HepG2 (cell line): ENCODE data around the gene SLC6A12.

Source experiments
- MTA1 ChIP-seq: sonication (generic); formaldehyde crosslinking; IDR thresholded peaks from 2 replicates; pipeline ENCODE4 v1.4.0; 2020; ENCODE audit warnings: missing genetic modification reagents, mild to moderate bottlenecking, borderline replicate concordance
- MTA3 ChIP-seq: sonication (generic); formaldehyde crosslinking; IDR thresholded peaks from 2 replicates; pipeline ENCODE4 v1.4.0; 2020; ENCODE audit warnings: missing genetic modification reagents
- SNRNP70 ChIP-seq: fragments of 200-400 bp; formaldehyde crosslinking; IDR thresholded peaks from 2 replicates; pipeline ENCODE4 v1.6.1; 2017; ENCODE audit warnings: mild to moderate bottlenecking, low read depth, low read length, moderate library complexity
- TBX3 ChIP-seq: fragments of 450-650 bp; IDR thresholded peaks from 2 replicates; pipeline ENCODE4 v1.6.1; 2017; ENCODE audit warnings: antibody characterized with exemption, mild to moderate bottlenecking, inconsistent platforms, borderline replicate concordance
- ZBTB7A ChIP-seq: sonication (generic); formaldehyde crosslinking; IDR thresholded peaks from 2 replicates; pipeline ENCODE4 v1.8.0; 2022; ENCODE audit warnings: mild to moderate bottlenecking, missing genetic modification reagents
- ZFP36 ChIP-seq: fragments of 150-350 bp; IDR thresholded peaks from 2 replicates; pipeline ENCODE4 v1.6.1; 2018; ENCODE audit warnings: borderline replicate concordance, low read length, low read depth; ENCODE audit not compliant: partially characterized antibody
- ZNF747 ChIP-seq: sonication (generic); formaldehyde crosslinking; IDR thresholded peaks from 2 replicates; pipeline ENCODE4 v1.8.1; 2023; ENCODE audit warnings: missing genetic modification reagents, mild to moderate bottlenecking, borderline replicate concordance
- TF ChIP-seq, protein P1 (sequence below): sonication (generic); formaldehyde crosslinking; IDR thresholded peaks from 2 replicates; pipeline ENCODE4 v1.9.0; 2021; ENCODE audit warnings: missing genetic modification reagents, borderline replicate concordance
- TF ChIP-seq, protein P2 (sequence below): sonication (generic); formaldehyde crosslinking; conservative IDR thresholded peaks from 2 replicates; pipeline ENCODE4 v1.4.0; 2020; ENCODE audit warnings: missing genetic modification reagents
- TF ChIP-seq, protein P3 (sequence below): sonication (generic); formaldehyde crosslinking; IDR thresholded peaks from 2 replicates; pipeline ENCODE4; 2020; ENCODE audit warnings: missing genetic modification reagents, mild to moderate bottlenecking, borderline replicate concordance
- TF ChIP-seq, protein P4 (sequence below): sonication (generic); formaldehyde crosslinking; IDR thresholded peaks from 2 replicates; pipeline ENCODE4 v1.5.0; 2020; ENCODE audit warnings: mild to moderate bottlenecking, missing genetic modification reagents, moderate library complexity
- TF ChIP-seq, protein P5 (sequence below): sonication (generic); formaldehyde crosslinking; IDR thresholded peaks from 2 replicates; pipeline ENCODE4 v1.4.0; 2020; ENCODE audit warnings: missing genetic modification reagents, mild to moderate bottlenecking, borderline replicate concordance

DNA sequence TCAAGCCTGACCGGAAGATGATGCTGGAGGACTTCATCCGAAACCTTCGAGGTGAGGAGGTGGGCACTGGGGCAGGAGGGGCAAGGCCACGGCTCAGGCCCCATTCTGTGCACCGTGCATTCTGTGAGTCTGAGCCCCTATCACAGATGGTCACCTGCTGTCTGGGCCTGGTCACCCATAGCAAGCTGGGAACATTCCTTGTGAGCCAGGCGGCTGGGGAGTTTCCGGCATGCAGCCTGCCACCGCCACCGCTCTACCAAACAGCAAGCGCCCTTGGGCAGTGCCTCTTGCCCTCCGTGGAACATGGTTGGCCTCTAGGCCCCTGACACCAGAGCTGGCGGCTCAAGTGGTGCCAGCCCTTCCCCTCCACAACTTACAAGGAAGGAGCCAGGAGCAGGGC is 56.3 kb downstream of the SLC6A12 start:
- TF ChIP-seq ZNF747 (no peak), ZFP36 (no peak), ZBTB7A (CRISPR knock-in tag) (no peak), MTA3 (CRISPR knock-in tag) (no peak), SNRNP70 (no peak), TBX3 (no peak), MTA1 (no peak)
- TF ChIP-seq, protein P1, sequence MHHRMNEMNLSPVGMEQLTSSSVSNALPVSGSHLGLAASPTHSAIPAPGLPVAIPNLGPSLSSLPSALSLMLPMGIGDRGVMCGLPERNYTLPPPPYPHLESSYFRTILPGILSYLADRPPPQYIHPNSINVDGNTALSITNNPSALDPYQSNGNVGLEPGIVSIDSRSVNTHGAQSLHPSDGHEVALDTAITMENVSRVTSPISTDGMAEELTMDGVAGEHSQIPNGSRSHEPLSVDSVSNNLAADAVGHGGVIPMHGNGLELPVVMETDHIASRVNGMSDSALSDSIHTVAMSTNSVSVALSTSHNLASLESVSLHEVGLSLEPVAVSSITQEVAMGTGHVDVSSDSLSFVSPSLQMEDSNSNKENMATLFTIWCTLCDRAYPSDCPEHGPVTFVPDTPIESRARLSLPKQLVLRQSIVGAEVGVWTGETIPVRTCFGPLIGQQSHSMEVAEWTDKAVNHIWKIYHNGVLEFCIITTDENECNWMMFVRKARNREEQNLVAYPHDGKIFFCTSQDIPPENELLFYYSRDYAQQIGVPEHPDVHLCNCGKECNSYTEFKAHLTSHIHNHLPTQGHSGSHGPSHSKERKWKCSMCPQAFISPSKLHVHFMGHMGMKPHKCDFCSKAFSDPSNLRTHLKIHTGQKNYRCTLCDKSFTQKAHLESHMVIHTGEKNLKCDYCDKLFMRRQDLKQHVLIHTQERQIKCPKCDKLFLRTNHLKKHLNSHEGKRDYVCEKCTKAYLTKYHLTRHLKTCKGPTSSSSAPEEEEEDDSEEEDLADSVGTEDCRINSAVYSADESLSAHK (CRISPR knock-in tag): no peak
- TF ChIP-seq, protein P2, sequence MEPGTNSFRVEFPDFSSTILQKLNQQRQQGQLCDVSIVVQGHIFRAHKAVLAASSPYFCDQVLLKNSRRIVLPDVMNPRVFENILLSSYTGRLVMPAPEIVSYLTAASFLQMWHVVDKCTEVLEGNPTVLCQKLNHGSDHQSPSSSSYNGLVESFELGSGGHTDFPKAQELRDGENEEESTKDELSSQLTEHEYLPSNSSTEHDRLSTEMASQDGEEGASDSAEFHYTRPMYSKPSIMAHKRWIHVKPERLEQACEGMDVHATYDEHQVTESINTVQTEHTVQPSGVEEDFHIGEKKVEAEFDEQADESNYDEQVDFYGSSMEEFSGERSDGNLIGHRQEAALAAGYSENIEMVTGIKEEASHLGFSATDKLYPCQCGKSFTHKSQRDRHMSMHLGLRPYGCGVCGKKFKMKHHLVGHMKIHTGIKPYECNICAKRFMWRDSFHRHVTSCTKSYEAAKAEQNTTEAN (CRISPR knock-in tag): no peak
- TF ChIP-seq, protein P3, sequence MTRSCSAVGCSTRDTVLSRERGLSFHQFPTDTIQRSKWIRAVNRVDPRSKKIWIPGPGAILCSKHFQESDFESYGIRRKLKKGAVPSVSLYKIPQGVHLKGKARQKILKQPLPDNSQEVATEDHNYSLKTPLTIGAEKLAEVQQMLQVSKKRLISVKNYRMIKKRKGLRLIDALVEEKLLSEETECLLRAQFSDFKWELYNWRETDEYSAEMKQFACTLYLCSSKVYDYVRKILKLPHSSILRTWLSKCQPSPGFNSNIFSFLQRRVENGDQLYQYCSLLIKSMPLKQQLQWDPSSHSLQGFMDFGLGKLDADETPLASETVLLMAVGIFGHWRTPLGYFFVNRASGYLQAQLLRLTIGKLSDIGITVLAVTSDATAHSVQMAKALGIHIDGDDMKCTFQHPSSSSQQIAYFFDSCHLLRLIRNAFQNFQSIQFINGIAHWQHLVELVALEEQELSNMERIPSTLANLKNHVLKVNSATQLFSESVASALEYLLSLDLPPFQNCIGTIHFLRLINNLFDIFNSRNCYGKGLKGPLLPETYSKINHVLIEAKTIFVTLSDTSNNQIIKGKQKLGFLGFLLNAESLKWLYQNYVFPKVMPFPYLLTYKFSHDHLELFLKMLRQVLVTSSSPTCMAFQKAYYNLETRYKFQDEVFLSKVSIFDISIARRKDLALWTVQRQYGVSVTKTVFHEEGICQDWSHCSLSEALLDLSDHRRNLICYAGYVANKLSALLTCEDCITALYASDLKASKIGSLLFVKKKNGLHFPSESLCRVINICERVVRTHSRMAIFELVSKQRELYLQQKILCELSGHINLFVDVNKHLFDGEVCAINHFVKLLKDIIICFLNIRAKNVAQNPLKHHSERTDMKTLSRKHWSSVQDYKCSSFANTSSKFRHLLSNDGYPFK (CRISPR knock-in tag): no peak
- TF ChIP-seq, protein P4, sequence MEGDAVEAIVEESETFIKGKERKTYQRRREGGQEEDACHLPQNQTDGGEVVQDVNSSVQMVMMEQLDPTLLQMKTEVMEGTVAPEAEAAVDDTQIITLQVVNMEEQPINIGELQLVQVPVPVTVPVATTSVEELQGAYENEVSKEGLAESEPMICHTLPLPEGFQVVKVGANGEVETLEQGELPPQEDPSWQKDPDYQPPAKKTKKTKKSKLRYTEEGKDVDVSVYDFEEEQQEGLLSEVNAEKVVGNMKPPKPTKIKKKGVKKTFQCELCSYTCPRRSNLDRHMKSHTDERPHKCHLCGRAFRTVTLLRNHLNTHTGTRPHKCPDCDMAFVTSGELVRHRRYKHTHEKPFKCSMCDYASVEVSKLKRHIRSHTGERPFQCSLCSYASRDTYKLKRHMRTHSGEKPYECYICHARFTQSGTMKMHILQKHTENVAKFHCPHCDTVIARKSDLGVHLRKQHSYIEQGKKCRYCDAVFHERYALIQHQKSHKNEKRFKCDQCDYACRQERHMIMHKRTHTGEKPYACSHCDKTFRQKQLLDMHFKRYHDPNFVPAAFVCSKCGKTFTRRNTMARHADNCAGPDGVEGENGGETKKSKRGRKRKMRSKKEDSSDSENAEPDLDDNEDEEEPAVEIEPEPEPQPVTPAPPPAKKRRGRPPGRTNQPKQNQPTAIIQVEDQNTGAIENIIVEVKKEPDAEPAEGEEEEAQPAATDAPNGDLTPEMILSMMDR (CRISPR knock-in tag): no peak
- TF ChIP-seq, protein P5, sequence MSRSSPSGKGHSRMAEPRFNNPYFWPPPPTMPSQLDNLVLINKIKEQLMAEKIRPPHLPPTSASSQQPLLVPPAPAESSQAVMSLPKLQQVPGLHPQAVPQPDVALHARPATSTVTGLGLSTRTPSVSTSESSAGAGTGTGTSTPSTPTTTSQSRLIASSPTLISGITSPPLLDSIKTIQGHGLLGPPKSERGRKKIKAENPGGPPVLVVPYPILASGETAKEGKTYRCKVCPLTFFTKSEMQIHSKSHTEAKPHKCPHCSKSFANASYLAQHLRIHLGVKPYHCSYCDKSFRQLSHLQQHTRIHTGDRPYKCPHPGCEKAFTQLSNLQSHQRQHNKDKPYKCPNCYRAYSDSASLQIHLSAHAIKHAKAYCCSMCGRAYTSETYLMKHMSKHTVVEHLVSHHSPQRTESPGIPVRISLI: no peak
